ENCODE measurements around the gene CFAP299. TPM values are rescaled to one million over a fixed set of nuclear protein-coding genes. Genes with fewer than 3 reads are reported as not detected.

The CFAP299 gene
- total RNA-seq, 1 experiment from 2014 or later, result not detected

DNA sequence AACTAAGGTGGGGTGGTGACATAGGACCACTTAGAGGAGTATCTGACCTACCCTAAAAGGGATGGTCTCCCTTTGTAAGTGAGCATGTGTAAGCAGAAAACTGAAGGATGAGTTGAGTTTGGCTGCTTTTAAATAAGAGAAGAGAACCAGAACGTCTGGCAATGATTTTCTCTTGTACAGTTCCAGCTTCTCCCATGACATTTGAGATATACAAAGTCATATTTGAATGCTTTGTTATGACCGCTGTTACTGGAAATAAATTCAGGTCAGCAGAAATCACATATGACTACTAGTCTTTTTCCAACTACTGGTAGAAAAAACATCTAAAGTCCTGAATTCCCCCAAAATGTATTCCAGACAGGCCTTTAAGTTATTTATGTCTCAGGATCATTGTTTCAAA is 381.7 kb downstream of the CFAP299 start (continued):
- TF ChIP-seq ELF1 (IDR thresholded peaks at IDR 0.05; ENCODE audit: borderline replicate concordance, low read depth) (no peak), YY1 (IDR thresholded peaks at IDR 0.05; ENCODE audit: extremely low read depth, insufficient replicate concordance, low read depth, low read length) (no peak), EZH2phosphoT487 (IDR thresholded peaks at IDR 0.05; ENCODE audit: borderline replicate concordance) (no peak), EZH2 (IDR thresholded peaks at IDR 0.05) (no peak), SRF (IDR thresholded peaks at IDR 0.05; ENCODE audit: low read depth) (no peak), SIN3A (IDR thresholded peaks at IDR 0.05; ENCODE audit: low read depth) (no peak), SP1 (IDR thresholded peaks at IDR 0.05; ENCODE audit: low read depth) (no peak), TCF7L2 (IDR thresholded peaks at IDR 0.05; ENCODE audit: borderline replicate concordance, extremely low read depth, insufficient read depth, insufficient read length) (no peak)
- TF ChIP-seq, protein P1, sequence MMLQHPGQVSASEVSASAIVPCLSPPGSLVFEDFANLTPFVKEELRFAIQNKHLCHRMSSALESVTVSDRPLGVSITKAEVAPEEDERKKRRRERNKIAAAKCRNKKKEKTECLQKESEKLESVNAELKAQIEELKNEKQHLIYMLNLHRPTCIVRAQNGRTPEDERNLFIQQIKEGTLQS (IDR thresholded peaks at IDR 0.05), result no peak

DNA sequence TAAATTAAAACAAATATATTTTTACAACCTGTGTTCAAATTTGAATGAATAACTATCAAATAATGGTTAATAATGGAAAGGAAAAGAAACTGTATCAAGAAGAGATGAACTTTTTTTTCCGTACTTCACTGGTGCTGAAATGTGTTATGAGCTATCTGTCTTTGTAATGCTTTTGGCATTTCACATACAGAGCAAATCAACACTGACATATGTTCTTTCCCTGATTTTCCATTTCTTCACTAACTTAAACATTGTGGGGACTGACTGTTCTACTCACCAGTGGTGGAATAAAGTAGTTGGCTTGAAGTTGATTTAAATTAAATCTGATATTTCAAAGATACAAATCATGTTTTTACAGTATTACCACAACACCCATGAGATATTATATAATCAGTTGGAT is 390.9 kb downstream of the CFAP299 start:
- BruUV-seq (replicated peaks), result no TSS peak
- H3K79me2 ChIP-seq (ENCODE audit: insufficient read depth, low read length), result no peaks in the 10 kb centered on the region
- no peak overlapping the region for H3K9ac ChIP-seq (ENCODE audit: low read length)
- H3K9me2 ChIP-seq (ENCODE audit: insufficient read depth), result no peaks in the 10 kb centered on the region
- ChIA-PET RAD21 (ENCODE audit: low non-redundant PET in 1 of 2, low total read pairs in 2 of 2, uncharacterized antibody in 2 of 2, unreplicated experiment in 2 of 2) (no interaction called here), POLR2A (no interaction called here), CTCF (no interaction called here)
- H3K27ac ChIP-seq (ENCODE audit: low read depth, low read length), result no peak overlapping the region
- peaks cover 8% of the 10 kb centered on the region for H3K27me3 ChIP-seq (ENCODE audit: insufficient read depth, low read length)
- TF ChIP-seq POLR2A (IDR thresholded peaks at IDR 0.05; ENCODE audit: borderline replicate concordance, extremely low read depth, insufficient read depth, insufficient read length), result no peak
- no peak for TF ChIP-seq ZBTB33 (IDR thresholded peaks at IDR 0.05; ENCODE audit: extremely low read depth, insufficient replicate concordance, low read length)
- TF ChIP-seq SIN3A (IDR thresholded peaks at IDR 0.05; ENCODE audit: low read depth), result no peak
- no peak for TF ChIP-seq YY1 (IDR thresholded peaks at IDR 0.05; ENCODE audit: extremely low read depth, insufficient replicate concordance, low read depth, low read length)
- no peak for TF ChIP-seq CBX3 (IDR thresholded peaks at IDR 0.05; ENCODE audit: low read depth)
- no peak for TF ChIP-seq CTCF (IDR thresholded peaks at IDR 0.05 in 2 of 3, conservative IDR thresholded peaks at IDR 0.05 in 1 of 3; ENCODE audit: borderline replicate concordance in 1 of 3, insufficient read depth in 1 of 3, low read depth in 2 of 3, low read length in 2 of 3)
- no peak for TF ChIP-seq RAD21 (IDR thresholded peaks at IDR 0.05; ENCODE audit: low read depth)
- TF ChIP-seq EZH2 (IDR thresholded peaks at IDR 0.05), result no peak
- TF ChIP-seq, protein P2, sequence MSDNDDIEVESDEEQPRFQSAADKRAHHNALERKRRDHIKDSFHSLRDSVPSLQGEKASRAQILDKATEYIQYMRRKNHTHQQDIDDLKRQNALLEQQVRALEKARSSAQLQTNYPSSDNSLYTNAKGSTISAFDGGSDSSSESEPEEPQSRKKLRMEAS (IDR thresholded peaks at IDR 0.05), result no peak
- TF ChIP-seq ELF1 (IDR thresholded peaks at IDR 0.05; ENCODE audit: borderline replicate concordance, low read depth), result no peak
- TF ChIP-seq ZFX (IDR thresholded peaks at IDR 0.05), result no peak
- no peak for TF ChIP-seq JUND (IDR thresholded peaks at IDR 0.05)
- no peak for TF ChIP-seq CEBPB (IDR thresholded peaks at IDR 0.05; ENCODE audit: low read depth)
- no peak for TF ChIP-seq POLR2AphosphoS5 (IDR thresholded peaks at IDR 0.05; ENCODE audit: low read depth, low read length)
- no peak for TF ChIP-seq ZNF274 (IDR thresholded peaks at IDR 0.05; ENCODE audit: low read depth, low read length)
- no peak for TF ChIP-seq EGR1 (IDR thresholded peaks at IDR 0.05; ENCODE audit: low read depth)
- TF ChIP-seq, protein P1 (IDR thresholded peaks at IDR 0.05), result no peak
- TF ChIP-seq SRF (IDR thresholded peaks at IDR 0.05; ENCODE audit: low read depth), result no peak
- no peak for TF ChIP-seq FOSL1 (IDR thresholded peaks at IDR 0.05; ENCODE audit: low read depth)
- H3K4me3 ChIP-seq (replicated peaks in 1 of 2; ENCODE audit: low read depth in 1 of 2, low read length in 2 of 2), result no peak overlapping the region
- no peaks in the 10 kb centered on the region for H3K4me1 ChIP-seq (ENCODE audit: control insufficient read depth in 1 of 2, insufficient read depth in 2 of 2, low read length in 2 of 2)
- DNase-seq (ENCODE audit: low read depth, low spot score) (no peak), ATAC-seq (no peak)
- no peaks in the 10 kb centered on the region for H3K9me3 ChIP-seq (ENCODE audit: control insufficient read depth in 1 of 2, insufficient read depth in 1 of 2, low read depth in 1 of 2, low read length in 2 of 2)
- no peaks in the 10 kb centered on the region for H3K36me3 ChIP-seq (ENCODE audit: control insufficient read depth in 1 of 2, insufficient read depth in 2 of 2, low read length in 2 of 2)
- intact Hi-C loops (cut with micrococcal nuclease), result no loop called here
- H2AFZ ChIP-seq (ENCODE audit: low read depth, low read length, poor library complexity, severe bottlenecking), result no peak overlapping the region
- no peaks in the 10 kb centered on the region for H4K20me1 ChIP-seq (ENCODE audit: insufficient read depth)
- no peak overlapping the region for H3K4me2 ChIP-seq (ENCODE audit: low read length)

All from HCT116 (cell line).